PC-3 (cell line): ENCODE results near the gene OR6C65.

Source experiments
- CTCF ChIP-seq: fragments of 300-600 bp; sonication (generic); conservative IDR thresholded peaks from 2 replicates; pipeline ENCODE4 v1.5.1; 2017; ENCODE audit warnings: antibody characterized with exemption, low read depth, mild to moderate bottlenecking, low read length
- EZH2phosphoT487 ChIP-seq: fragments of 300-600 bp; sonication (generic); IDR thresholded peaks from 2 replicates; pipeline ENCODE4 v1.6.1; 2018; ENCODE audit warnings: mild to moderate bottlenecking, antibody characterized with exemption, low read length, borderline replicate concordance

- TF ChIP-seq CTCF (no peak), EZH2phosphoT487 (no peak)
Observed at GRCh38 chr12:55392032-55392795, 8.1 kb upstream of the OR6C65 start.
